Measurements from ENCODE around the gene EEIG2. TPM values are rescaled to one million over a fixed set of nuclear protein-coding genes. Genes with fewer than 3 reads are reported as not detected.

EEIG2 gene
- total and polyA plus RNA-seq, 9 of the 15 experiments (the other 6 are each of a cell fraction or from before 2014, with no cell fraction given) = 6.1 to 26.9 (median 15.2) TPM

DNA sequence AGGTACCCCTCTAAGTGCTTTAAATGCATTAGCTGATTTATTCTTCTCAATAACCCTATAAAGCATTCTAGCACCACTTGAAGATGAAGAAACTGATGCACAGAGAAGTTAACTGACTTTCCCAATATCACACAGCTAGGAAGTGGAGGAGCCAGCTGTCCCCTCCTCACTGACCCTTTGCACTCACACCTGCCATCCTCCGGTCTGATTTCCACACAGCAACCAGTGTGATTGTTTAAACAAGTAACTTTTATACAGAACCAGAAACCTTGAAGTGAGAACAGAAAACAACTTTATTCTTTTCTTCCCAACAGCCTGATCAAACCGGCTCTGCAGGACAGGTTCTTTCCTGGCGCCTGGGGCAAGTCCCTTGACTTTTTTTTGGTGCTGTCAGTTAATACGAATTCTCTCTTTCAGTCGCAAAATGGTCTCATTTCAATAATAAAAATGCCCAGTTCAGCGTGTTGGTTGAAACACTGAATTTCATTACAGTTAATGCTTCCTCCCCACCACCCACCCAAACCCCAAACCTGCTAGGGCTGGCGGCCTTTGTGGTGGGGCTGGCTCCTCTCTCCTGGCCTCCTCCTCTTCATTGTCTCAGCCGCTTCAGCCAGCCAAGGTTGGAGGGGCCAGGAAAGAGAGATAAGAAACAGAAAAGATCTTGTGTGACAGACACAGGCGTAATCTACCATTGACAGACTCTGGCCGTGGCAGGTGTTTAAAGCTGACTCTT is 26.4 kb upstream of the EEIG2 start (continued):
- TF ChIP-seq POLR2G (IDR thresholded peaks at IDR 0.05; ENCODE audit: low read depth, low read length) = no peak
- no peak for TF ChIP-seq NCOA2 (IDR thresholded peaks at IDR 0.05; ENCODE audit: partially characterized antibody in 2 of 2)
- TF ChIP-seq ZNF696 (CRISPR knock-in tag; conservative IDR thresholded peaks at IDR 0.05) = no peak
- TF ChIP-seq SNIP1 (IDR thresholded peaks at IDR 0.05; ENCODE audit: low read depth) = no peak
- TF ChIP-seq ZFP30 (CRISPR knock-in tag; IDR thresholded peaks at IDR 0.05; ENCODE audit: borderline replicate concordance) = no peak
- no peak for TF ChIP-seq NR3C1 (CRISPR knock-in tag; IDR thresholded peaks at IDR 0.05)
- peak; percentile 69; the same call in 1 of the 2 replicates for TF ChIP-seq MBD2 (IDR thresholded peaks at IDR 0.05; ENCODE audit: borderline replicate concordance, low read depth)
- no peak for TF ChIP-seq CHD1 (IDR thresholded peaks at IDR 0.05; ENCODE audit: low read length)
- no peak for TF ChIP-seq ZNF445 (CRISPR knock-in tag; IDR thresholded peaks at IDR 0.05; ENCODE audit: low read depth)
- peak; percentile 95 for TF ChIP-seq CXXC5 (CRISPR knock-in tag; IDR thresholded peaks at IDR 0.05)
- TF ChIP-seq, protein P1, sequence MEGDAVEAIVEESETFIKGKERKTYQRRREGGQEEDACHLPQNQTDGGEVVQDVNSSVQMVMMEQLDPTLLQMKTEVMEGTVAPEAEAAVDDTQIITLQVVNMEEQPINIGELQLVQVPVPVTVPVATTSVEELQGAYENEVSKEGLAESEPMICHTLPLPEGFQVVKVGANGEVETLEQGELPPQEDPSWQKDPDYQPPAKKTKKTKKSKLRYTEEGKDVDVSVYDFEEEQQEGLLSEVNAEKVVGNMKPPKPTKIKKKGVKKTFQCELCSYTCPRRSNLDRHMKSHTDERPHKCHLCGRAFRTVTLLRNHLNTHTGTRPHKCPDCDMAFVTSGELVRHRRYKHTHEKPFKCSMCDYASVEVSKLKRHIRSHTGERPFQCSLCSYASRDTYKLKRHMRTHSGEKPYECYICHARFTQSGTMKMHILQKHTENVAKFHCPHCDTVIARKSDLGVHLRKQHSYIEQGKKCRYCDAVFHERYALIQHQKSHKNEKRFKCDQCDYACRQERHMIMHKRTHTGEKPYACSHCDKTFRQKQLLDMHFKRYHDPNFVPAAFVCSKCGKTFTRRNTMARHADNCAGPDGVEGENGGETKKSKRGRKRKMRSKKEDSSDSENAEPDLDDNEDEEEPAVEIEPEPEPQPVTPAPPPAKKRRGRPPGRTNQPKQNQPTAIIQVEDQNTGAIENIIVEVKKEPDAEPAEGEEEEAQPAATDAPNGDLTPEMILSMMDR (IDR thresholded peaks at IDR 0.05 in 2 of 3, conservative IDR thresholded peaks at IDR 0.05 in 1 of 3; ENCODE audit: insufficient read depth in 2 of 3, low read depth in 1 of 3, low read length in 3 of 3) = peak in 2 of 3 experiments; percentile 11 to 18; a peak in 1 of 6 replicates
- TF ChIP-seq POLR2H (tag; IDR thresholded peaks at IDR 0.05; ENCODE audit: low read depth) = no peak
- TF ChIP-seq, protein P2, sequence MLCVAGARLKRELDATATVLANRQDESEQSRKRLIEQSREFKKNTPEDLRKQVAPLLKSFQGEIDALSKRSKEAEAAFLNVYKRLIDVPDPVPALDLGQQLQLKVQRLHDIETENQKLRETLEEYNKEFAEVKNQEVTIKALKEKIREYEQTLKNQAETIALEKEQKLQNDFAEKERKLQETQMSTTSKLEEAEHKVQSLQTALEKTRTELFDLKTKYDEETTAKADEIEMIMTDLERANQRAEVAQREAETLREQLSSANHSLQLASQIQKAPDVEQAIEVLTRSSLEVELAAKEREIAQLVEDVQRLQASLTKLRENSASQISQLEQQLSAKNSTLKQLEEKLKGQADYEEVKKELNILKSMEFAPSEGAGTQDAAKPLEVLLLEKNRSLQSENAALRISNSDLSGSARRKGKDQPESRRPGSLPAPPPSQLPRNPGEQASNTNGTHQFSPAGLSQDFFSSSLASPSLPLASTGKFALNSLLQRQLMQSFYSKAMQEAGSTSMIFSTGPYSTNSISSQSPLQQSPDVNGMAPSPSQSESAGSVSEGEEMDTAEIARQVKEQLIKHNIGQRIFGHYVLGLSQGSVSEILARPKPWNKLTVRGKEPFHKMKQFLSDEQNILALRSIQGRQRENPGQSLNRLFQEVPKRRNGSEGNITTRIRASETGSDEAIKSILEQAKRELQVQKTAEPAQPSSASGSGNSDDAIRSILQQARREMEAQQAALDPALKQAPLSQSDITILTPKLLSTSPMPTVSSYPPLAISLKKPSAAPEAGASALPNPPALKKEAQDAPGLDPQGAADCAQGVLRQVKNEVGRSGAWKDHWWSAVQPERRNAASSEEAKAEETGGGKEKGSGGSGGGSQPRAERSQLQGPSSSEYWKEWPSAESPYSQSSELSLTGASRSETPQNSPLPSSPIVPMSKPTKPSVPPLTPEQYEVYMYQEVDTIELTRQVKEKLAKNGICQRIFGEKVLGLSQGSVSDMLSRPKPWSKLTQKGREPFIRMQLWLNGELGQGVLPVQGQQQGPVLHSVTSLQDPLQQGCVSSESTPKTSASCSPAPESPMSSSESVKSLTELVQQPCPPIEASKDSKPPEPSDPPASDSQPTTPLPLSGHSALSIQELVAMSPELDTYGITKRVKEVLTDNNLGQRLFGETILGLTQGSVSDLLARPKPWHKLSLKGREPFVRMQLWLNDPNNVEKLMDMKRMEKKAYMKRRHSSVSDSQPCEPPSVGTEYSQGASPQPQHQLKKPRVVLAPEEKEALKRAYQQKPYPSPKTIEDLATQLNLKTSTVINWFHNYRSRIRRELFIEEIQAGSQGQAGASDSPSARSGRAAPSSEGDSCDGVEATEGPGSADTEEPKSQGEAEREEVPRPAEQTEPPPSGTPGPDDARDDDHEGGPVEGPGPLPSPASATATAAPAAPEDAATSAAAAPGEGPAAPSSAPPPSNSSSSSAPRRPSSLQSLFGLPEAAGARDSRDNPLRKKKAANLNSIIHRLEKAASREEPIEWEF (CRISPR knock-in tag; IDR thresholded peaks at IDR 0.05) = peak; percentile 85; the same call in 1 of the 2 replicates
- peak in 1 of 2 experiments; percentile 6; a peak in 1 of 4 replicates for TF ChIP-seq FOXK2 (conservative IDR thresholded peaks at IDR 0.05 in 1 of 2, IDR thresholded peaks at IDR 0.05 in 1 of 2; ENCODE audit: low read depth in 2 of 2)
- TF ChIP-seq KDM2B (CRISPR knock-in tag; IDR thresholded peaks at IDR 0.05) = no peak
- no peak for TF ChIP-seq C11orf30 (IDR thresholded peaks at IDR 0.05; ENCODE audit: low read depth)
- no peak for TF ChIP-seq GTF2E2 (tag; IDR thresholded peaks at IDR 0.05)
- TF ChIP-seq CHD4 (IDR thresholded peaks at IDR 0.05; ENCODE audit: insufficient read depth, insufficient replicate concordance, low read depth, low read length, poor library complexity, severe bottlenecking) = peak; percentile 60
- TF ChIP-seq KDM5B (IDR thresholded peaks at IDR 0.05; ENCODE audit: insufficient replicate concordance, low read depth, low read length) = no peak
- peak; percentile 98 for TF ChIP-seq GATA2 (CRISPR knock-in tag; IDR thresholded peaks at IDR 0.05)

Data from K562 (cell line).